ENCODE measurements around the gene SLC1A2. TPM values are rescaled to one million over a fixed set of nuclear protein-coding genes. Genes with fewer than 3 reads are reported as not detected.

The SLC1A2 gene
- total RNA-seq, 1 experiment from 2014 or later = 0.50 TPM

GRCh38 chr11:35304386-35304775 is 115.0 kb downstream of the SLC1A2 start:
- H3K9me3 Mint-ChIP-seq = no peaks in the 10 kb centered on the region
- Histone ChIP-seq H4K5ac (ENCODE audit: insufficient read length, low read depth, low read length) (no peak overlapping the region), H3T11ph (ENCODE audit: low read length) (no peak overlapping the region), H2BK20ac (ENCODE audit: low read depth, low read length, poor library complexity, severe bottlenecking) (no peak overlapping the region), H2BK120ac (ENCODE audit: low read depth, low read length, poor library complexity, severe bottlenecking) (no peak overlapping the region), H3K4me1 (ENCODE audit: insufficient read depth, low read length) (no peaks in the 10 kb centered on the region), H3K23ac (ENCODE audit: insufficient read length, low read depth, low read length) (no peak overlapping the region), H3K79me1 (ENCODE audit: insufficient read depth, low read depth, low read length, poor library complexity, severe bottlenecking) (no peaks in the 10 kb centered on the region), H2AK5ac (ENCODE audit: insufficient read length, low read length) (no peak overlapping the region), H2AFZ (ENCODE audit: low read length) (no peak overlapping the region), H3K79me2 (ENCODE audit: insufficient read depth, low read length) (no peaks in the 10 kb centered on the region), H3K9ac (ENCODE audit: extremely low read depth, insufficient read length, low read length) (no peak overlapping the region), H3K14ac (ENCODE audit: insufficient read depth, low read length) (no peak overlapping the region), H4K91ac (ENCODE audit: insufficient read length, low read depth, low read length) (no peak overlapping the region), H3K4ac (ENCODE audit: low read depth, low read length) (no peak overlapping the region), H3K18ac (ENCODE audit: insufficient read length, low read depth, low read length) (no peak overlapping the region), H2BK5ac (ENCODE audit: insufficient read length, low read length) (no peak overlapping the region), H3K27me3 (ENCODE audit: insufficient read depth, low read length) (no peaks in the 10 kb centered on the region), H3K23me2 (ENCODE audit: insufficient read length, low read depth, low read length, poor library complexity, severe bottlenecking) (no peaks in the 10 kb centered on the region), H3K9me3 (ENCODE audit: control insufficient read depth, low read depth, low read length) (no peaks in the 10 kb centered on the region), H2BK12ac (ENCODE audit: insufficient read length, low read depth, low read length) (no peak overlapping the region), H3K27ac (ENCODE audit: insufficient read length, low read depth, low read length) (no peak overlapping the region), H3K4me2 (ENCODE audit: insufficient read depth, insufficient read length, low read length) (no peak overlapping the region), H4K8ac (replicated peaks; ENCODE audit: insufficient read length, low read depth, low read length) (no peak overlapping the region), H3K56ac (ENCODE audit: insufficient read length, low read depth, low read length) (no peak overlapping the region), H2BK15ac (ENCODE audit: low read depth, low read length) (no peak overlapping the region), H4K20me1 (ENCODE audit: control insufficient read depth, insufficient read depth, insufficient read length) (no peaks in the 10 kb centered on the region)
- DNase-seq = no peak
- no CpG with 5 or more reads among the region's 2 CpGs for WGBS (ENCODE audit: extremely low coverage, insufficient read length, low lambda C conversion rate)
- H3K27ac Mint-ChIP-seq = no peak overlapping the region
- TF ChIP-seq, protein P1, sequence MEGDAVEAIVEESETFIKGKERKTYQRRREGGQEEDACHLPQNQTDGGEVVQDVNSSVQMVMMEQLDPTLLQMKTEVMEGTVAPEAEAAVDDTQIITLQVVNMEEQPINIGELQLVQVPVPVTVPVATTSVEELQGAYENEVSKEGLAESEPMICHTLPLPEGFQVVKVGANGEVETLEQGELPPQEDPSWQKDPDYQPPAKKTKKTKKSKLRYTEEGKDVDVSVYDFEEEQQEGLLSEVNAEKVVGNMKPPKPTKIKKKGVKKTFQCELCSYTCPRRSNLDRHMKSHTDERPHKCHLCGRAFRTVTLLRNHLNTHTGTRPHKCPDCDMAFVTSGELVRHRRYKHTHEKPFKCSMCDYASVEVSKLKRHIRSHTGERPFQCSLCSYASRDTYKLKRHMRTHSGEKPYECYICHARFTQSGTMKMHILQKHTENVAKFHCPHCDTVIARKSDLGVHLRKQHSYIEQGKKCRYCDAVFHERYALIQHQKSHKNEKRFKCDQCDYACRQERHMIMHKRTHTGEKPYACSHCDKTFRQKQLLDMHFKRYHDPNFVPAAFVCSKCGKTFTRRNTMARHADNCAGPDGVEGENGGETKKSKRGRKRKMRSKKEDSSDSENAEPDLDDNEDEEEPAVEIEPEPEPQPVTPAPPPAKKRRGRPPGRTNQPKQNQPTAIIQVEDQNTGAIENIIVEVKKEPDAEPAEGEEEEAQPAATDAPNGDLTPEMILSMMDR (conservative IDR thresholded peaks at IDR 0.05) = no peak
- H3K4me1 Mint-ChIP-seq = peaks cover 5 to 8% of the 10 kb centered on the region in 2 experiments
- no peaks in the 10 kb centered on the region for H3K36me3 Mint-ChIP-seq (ENCODE audit: insufficient read depth in 1 of 3, low read depth in 3 of 3)
- no peak overlapping the region for H3K4me3 Mint-ChIP-seq
- H3K27me3 Mint-ChIP-seq (ENCODE audit: low read depth) = peaks cover 4% of the 10 kb centered on the region; the same call in 1 of the 2 replicates

Measured in H9 (cell line).